H1 (cell line): ENCODE results near the gene CST1. TPM values are rescaled to one million over a fixed set of nuclear protein-coding genes. Genes with fewer than 3 reads are reported as not detected.
A peak's percentile ranks its signal among the peaks of the same experiment; 100 is the strongest.

Source experiments
- CTCF ChIA-PET: fragments of 300-600 bp; sonication (Branson Sonifier 250); formaldehyde crosslinking; loops from one replicate; lab custom pipeline; 2021; ENCODE audit not compliant: partially characterized antibody; lab: Charles Lee
- POLR2A ChIA-PET: fragments of 300-600 bp; sonication (Branson Sonifier 250); formaldehyde crosslinking; loops from one replicate; lab custom pipeline; 2021; ENCODE audit warnings: inconsistent platforms; ENCODE audit not compliant: partially characterized antibody; lab: Charles Lee
- DNase-seq, 2 experiments: peaks; one replicate each; pipeline versions ENCODE4 v3.0.0 to v3.0.0-alpha.2; 2010 to 2022; ENCODE audit warnings: low spot score in 2 of 2, low read depth in 1 of 2, mixed read lengths in 1 of 2
- FAIRE-seq: peaks from 2 replicates; lab custom pipeline; 2011; peaks lifted over from hg19 to GRCh38; lab: Jason Lieb, UNC
- H2AFZ ChIP-seq: 2 replicates; pipeline ENCODE4 v1.8.1; 2012; ENCODE audit warnings: low read length, inconsistent platforms
- H2AK5ac ChIP-seq: 2 replicates; pipeline ENCODE4 v1.6.1; 2013; ENCODE audit warnings: low read depth, low read length
- H2BK120ac ChIP-seq: replicated peaks from 2 replicates; pipeline ENCODE3; 2013; ENCODE audit warnings: low read depth, low read length, inconsistent platforms
- H2BK12ac ChIP-seq: 2 replicates; pipeline ENCODE4 v1.6.1; 2013; ENCODE audit warnings: low read depth, low read length
- H2BK15ac ChIP-seq: 2 replicates; pipeline ENCODE4 v1.6.1; 2013; ENCODE audit warnings: low read length
- H2BK20ac ChIP-seq: 2 replicates; pipeline ENCODE4 v1.6.1; 2013; ENCODE audit warnings: low read length
- H2BK5ac ChIP-seq: 2 replicates; pipeline ENCODE4 v1.6.1; 2013; ENCODE audit warnings: low read depth, low read length
- H3K14ac ChIP-seq: 2 replicates; pipeline ENCODE4 v1.6.1; 2013; ENCODE audit warnings: inconsistent platforms; ENCODE audit not compliant: insufficient read length
- H3K18ac ChIP-seq: 2 replicates; pipeline ENCODE4 v1.6.1; 2013; ENCODE audit warnings: low read length; ENCODE audit errors: extremely low read depth
- H3K23ac ChIP-seq: 2 replicates; pipeline ENCODE4 v1.6.1; 2013; ENCODE audit warnings: inconsistent platforms; ENCODE audit not compliant: insufficient read length
- H3K23me2 ChIP-seq: 2 replicates; pipeline ENCODE4 v1.6.1; 2013; ENCODE audit warnings: low read depth, low read length
- H3K27ac ChIP-seq: 2 replicates; pipeline ENCODE4 v1.6.1; 2011; ENCODE audit warnings: low read depth, low read length, inconsistent platforms
- H3K27me3 ChIP-seq, 4 experiments: replicated peaks in 1 of 4; 1 replicate in 1 of 4; 2 replicates in 3 of 4; pipeline versions ENCODE4 v1.6.1 to v1.8.1; 2011 to 2013; ENCODE audit warnings: low read length in 3 of 4, mild to moderate bottlenecking in 3 of 4, inconsistent platforms in 2 of 4, mixed read lengths in 2 of 4, moderate library complexity in 1 of 4; ENCODE audit not compliant: control insufficient read depth in 3 of 4, insufficient read depth in 3 of 4; ENCODE audit errors: extremely low read depth in 1 of 4
- H3K36me3 ChIP-seq, 4 experiments: 2 replicates each; pipeline versions ENCODE4 v1.6.1 to v1.8.1; 2011 to 2013; ENCODE audit warnings: mild to moderate bottlenecking in 4 of 4, low read length in 3 of 4, moderate library complexity in 2 of 4, control low read depth in 1 of 4, inconsistent platforms in 1 of 4; ENCODE audit not compliant: insufficient read depth in 4 of 4, control insufficient read depth in 2 of 4
- H3K4ac ChIP-seq: replicated peaks from 2 replicates; pipeline ENCODE3; 2013; ENCODE audit warnings: low read length, low read depth, mixed read lengths, inconsistent platforms; ENCODE audit not compliant: insufficient read length
- H3K4me1 ChIP-seq, 4 experiments: replicated peaks in 1 of 4; 1 replicate in 1 of 4; 2 replicates in 3 of 4; pipeline versions ENCODE4 v1.6.1 to v1.8.1; 2011 to 2013; ENCODE audit warnings: low read length in 3 of 4, inconsistent platforms in 2 of 4, mixed read lengths in 1 of 4; ENCODE audit not compliant: insufficient read depth in 4 of 4, control insufficient read depth in 3 of 4
- H3K4me2 ChIP-seq, 2 experiments: 2 replicates each; pipeline versions ENCODE4 v1.6.1 to v1.8.1; 2011 to 2013; ENCODE audit warnings: low read depth in 2 of 2, low read length in 2 of 2, control low read depth in 1 of 2, inconsistent platforms in 1 of 2, mild to moderate bottlenecking in 1 of 2; ENCODE audit not compliant: insufficient read depth in 1 of 2
- H3K4me3 ChIP-seq, 4 experiments: fragments of 200-600, 300-600 bp in 1 of 4; sonication (generic), shearing (Covaris generic), sonication (Bioruptor Twin) in 1 of 4; 2 replicates each; pipeline versions ENCODE4 v1.5.1 to v1.8.1; 2011 to 2016; ENCODE audit warnings: low read length in 4 of 4, low read depth in 3 of 4, control low read depth in 2 of 4, inconsistent platforms in 2 of 4, mild to moderate bottlenecking in 2 of 4, mixed read lengths in 1 of 4, moderate library complexity in 1 of 4; ENCODE audit not compliant: insufficient read depth in 2 of 4; ENCODE audit errors: extremely low read depth in 1 of 4
- H3K56ac ChIP-seq: replicated peaks from 2 replicates; pipeline ENCODE3; 2013; ENCODE audit warnings: low read depth, mild to moderate bottlenecking, mixed read lengths, low read length, inconsistent platforms; ENCODE audit not compliant: insufficient read length
- H3K79me1 ChIP-seq: 2 replicates; pipeline ENCODE4 v1.6.1; 2013; ENCODE audit warnings: low read depth, low read length, control low read depth
- H3K79me2 ChIP-seq, 2 experiments: 2 replicates each; pipeline versions ENCODE4 v1.6.1 to v1.8.1; 2012 to 2013; ENCODE audit warnings: low read length in 2 of 2, mild to moderate bottlenecking in 2 of 2, inconsistent platforms in 1 of 2; ENCODE audit not compliant: insufficient read depth in 2 of 2, control insufficient read depth in 1 of 2
- H3K9ac ChIP-seq, 4 experiments: replicated peaks in 1 of 4; 1 replicate in 1 of 4; 2 replicates in 3 of 4; pipeline versions ENCODE4 v1.6.1 to v1.8.1; 2011 to 2013; ENCODE audit warnings: low read depth in 3 of 4, low read length in 3 of 4, control low read depth in 2 of 4, mild to moderate bottlenecking in 2 of 4, moderate library complexity in 2 of 4, inconsistent platforms in 1 of 4; ENCODE audit errors: extremely low read depth in 1 of 4
- H3K9me3 ChIP-seq, 2 experiments: 2 replicates each; pipeline versions ENCODE4 v1.6.1 to v1.8.1; 2012 to 2013; ENCODE audit warnings: mild to moderate bottlenecking in 2 of 2, moderate library complexity in 2 of 2, control low read depth in 1 of 2, inconsistent platforms in 1 of 2, low read depth in 1 of 2, low read length in 1 of 2, mixed read lengths in 1 of 2; ENCODE audit not compliant: insufficient read depth in 2 of 2
- H4K20me1 ChIP-seq, 2 experiments: replicated peaks in 1 of 2; 2 replicates each; pipeline versions ENCODE3 to v1.8.1; 2011 to 2013; ENCODE audit warnings: inconsistent platforms in 2 of 2, low read length in 2 of 2, mild to moderate bottlenecking in 1 of 2; ENCODE audit not compliant: insufficient read depth in 2 of 2, control insufficient read depth in 1 of 2
- H4K5ac ChIP-seq: 2 replicates; pipeline ENCODE4 v1.6.1; 2013; ENCODE audit warnings: low read length, low read depth, mixed read lengths, inconsistent platforms; ENCODE audit not compliant: insufficient read length
- H4K8ac ChIP-seq: 2 replicates; pipeline ENCODE4 v1.8.0; 2013; ENCODE audit warnings: mild to moderate bottlenecking, moderate library complexity, low read length, inconsistent platforms; ENCODE audit not compliant: insufficient read depth; ENCODE audit errors: extremely low read depth
- H4K91ac ChIP-seq: replicated peaks from 2 replicates; pipeline ENCODE3; 2013; ENCODE audit warnings: low read length, mixed read lengths, inconsistent platforms; ENCODE audit not compliant: insufficient read length
- CHD1 ChIP-seq: IDR thresholded peaks from 2 replicates; pipeline ENCODE4 v1.6.1; 2012; ENCODE audit warnings: low read depth, low read length, improper control_type of control experiment
- WGBS, 2 experiments: shearing (Covaris generic) in 1 of 2; methylation state at CpG; one replicate each; pipeline versions ENCODE4 v1.1.6 to v1.1.7; 2013 to 2015; ENCODE audit warnings: low lambda C conversion rate in 2 of 2, mixed read lengths in 2 of 2, inconsistent platforms in 1 of 2, low coverage in 1 of 2, missing lambda C conversion rate in 1 of 2; ENCODE audit not compliant: insufficient replicate concordance in 2 of 2, insufficient coverage in 1 of 2, insufficient read length in 1 of 2; ENCODE audit errors: extremely low coverage in 1 of 2, missing lambda C conversion rate in 1 of 2; 5-methylcytosine and 5-hydroxymethylcytosine counted together
- polyA plus RNA-seq, 7 experiments: library from polyadenylated mRNA; depleted of rRNA in 3 of 7; stranded (reverse) in 5 of 7; unstranded in 2 of 7; fragments of >200 nt in 5 of 7; fragments of 200-250 nt in 2 of 7; gene quantifications; 1 replicate in 5 of 7; 2 replicates in 1 of 7; 4 replicates in 1 of 7; pipeline versions ENCODE4 v1.2.1 to v1.2.3, GENCODE V29; 2011 to 2013; ENCODE audit warnings: missing spikeins in 2 of 7, mixed read lengths in 2 of 7
- total RNA-seq: library from RNA; stranded (reverse); fragmentation: NEBNext Ultra II Directional; extraction: Animal tissue kit (Norgen Biotek cat#: 25700); gene quantifications from 2 replicates; pipeline ENCODE4 v1.2.1, GENCODE V29; 2021

The CST1 gene
- total and polyA plus RNA-seq, 2 of the 8 experiments (the other 6 are each of a cell fraction or from before 2014, with no cell fraction given), result 2.3 to 2.9 TPM

DNA sequence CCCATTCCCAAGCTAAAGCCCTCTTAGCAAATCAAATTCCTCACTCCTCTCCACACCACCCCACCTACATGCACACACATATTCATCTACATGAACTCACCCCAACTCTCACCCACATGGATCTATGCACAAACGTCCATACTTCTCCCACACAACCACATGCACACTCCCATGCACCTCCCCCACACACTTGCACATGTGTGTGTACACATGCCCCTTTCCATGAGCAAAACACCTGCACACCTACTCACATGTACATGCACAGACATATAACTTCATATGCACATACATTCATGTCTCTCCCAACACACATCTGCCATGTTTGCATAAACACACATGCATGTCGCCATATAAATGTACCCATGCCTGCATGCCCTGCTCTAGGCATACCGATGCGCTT, 22.8 kb upstream of the CST1 start:
- no peaks in the 10 kb centered on the region for H3K79me2 ChIP-seq
- no peak overlapping the region for H2AFZ ChIP-seq
- peak overlapping the region; percentile 40; the same call in 1 of the 2 replicates for H2AK5ac ChIP-seq
- peak overlapping the region; percentile 53 for H3K4ac ChIP-seq
- H2BK15ac ChIP-seq, result peak overlapping the region; percentile 88; the same call in 1 of the 2 replicates
- H4K5ac ChIP-seq, result no peak overlapping the region
- CTCF ChIA-PET, result no interaction called here
- peaks cover 0 to 14% (median 5%) of the 10 kb centered on the region in 4 experiments; a peak in 6 of 7 replicates for H3K4me1 ChIP-seq
- FAIRE-seq (no peak), DNase-seq (no peak)
- H3K14ac ChIP-seq, result no peak overlapping the region
- no peak overlapping the region for H2BK5ac ChIP-seq
- peak overlapping the region; percentile 32; the same call in 1 of the 2 replicates for H3K18ac ChIP-seq
- H3K56ac ChIP-seq, result no peak overlapping the region
- H4K91ac ChIP-seq, result no peak overlapping the region
- no peaks in the 10 kb centered on the region for H3K9me3 ChIP-seq
- no peaks in the 10 kb centered on the region for H3K79me1 ChIP-seq
- H4K20me1 ChIP-seq, result no peaks in the 10 kb centered on the region
- no peaks in the 10 kb centered on the region; the same call in 1 of the 2 replicates for H3K23me2 ChIP-seq
- no peak overlapping the region for H2BK120ac ChIP-seq
- no peak overlapping the region for H3K9ac ChIP-seq
- H3K4me2 ChIP-seq, result no peak overlapping the region
- POLR2A ChIA-PET, result no interaction called here
- no peaks in the 10 kb centered on the region for H3K36me3 ChIP-seq
- 84% methylated on average over 4 of the region's 4 CpGs; no CpG with 5 or more reads in 1 of the 2 experiments for WGBS, 2 experiments
- no peak overlapping the region for H3K4me3 ChIP-seq
- no peak overlapping the region for H3K23ac ChIP-seq
- no peak overlapping the region for H3K27ac ChIP-seq
- H2BK20ac ChIP-seq, result no peak overlapping the region; the same call in 1 of the 2 replicates
- no peak overlapping the region for H4K8ac ChIP-seq
- H3K27me3 ChIP-seq, result peaks cover 0 to 4% (median 1%) of the 10 kb centered on the region in 4 experiments; a peak in 4 of 7 replicates
- H2BK12ac ChIP-seq, result peak overlapping the region; percentile 68; the same call in 1 of the 2 replicates
- TF ChIP-seq CHD1, result no peak
